ENCODE results near the gene ADNP.

GRCh38 chr20:50969435-50969834 lies 38.2 kb upstream of the ADNP start:
- TF ChIP-seq CTCF (IDR thresholded peaks at IDR 0.05) (no peak), POLR2A (IDR thresholded peaks at IDR 0.05) (no peak)
